Tibial nerve (tissue), 4 donors: ENCODE measurements around the gene SLC17A2. TPM values are rescaled to one million over a fixed set of nuclear protein-coding genes. Genes with fewer than 3 reads are reported as not detected.

Source experiments
- total RNA-seq, 4 donors: library from RNA; depleted of rRNA; stranded (reverse); fragments of >200 nt; gene quantifications; one replicate each; pipeline ENCODE4 v1.1.0, GENCODE V29; 2016

Gene SLC17A2
- total RNA-seq, 4 donors from 2014 or later, result not detected

Other genes with a start within 250 kb of the SLC17A2 start
- not detected for gene SLC17A4, start 175.9 kb downstream of the SLC17A2 start, total RNA-seq
- gene SLC17A1, start 98.6 kb downstream of the SLC17A2 start, total RNA-seq, result not detected
- gene SLC17A3, start 56.4 kb downstream of the SLC17A2 start, total RNA-seq, result not detected
- 10 to 100 TPM in 2 of 4 donors, 1 to 10 TPM in 2; 8.8 to 12.2 (median 9.5) TPM for gene TRIM38, start 32.1 kb upstream of the SLC17A2 start, total RNA-seq
- 10 to 100 TPM in 2 of 4 donors, 1 to 10 TPM in 2; 5.9 to 11.0 (median 9.0) TPM for gene HFE, start 156.7 kb upstream of the SLC17A2 start, total RNA-seq